DMS 273 treated with DMSO at 0.1 percent for 48 hours (cell line): ENCODE measurements around the gene NBPF8.
"Not testable (repeated sequence)": the region's sequence is repeated elsewhere in the genome, so short reads cannot be mapped to it uniquely, and the experiment has no call there.

ENCODE experiments used
- DNase-seq: peaks from one replicate; lab custom pipeline; 2025; lab: John Stamatoyannopoulos, UW

Gene NBPF8

GRCh38 chr1:120414911-120415480, at the start of gene NBPF8:
Gene NBPF8 (plus strand): TSS chr1:120415035. CDS start chr1:120436523, 21,488 bp downstream.
- DNase-seq = peak; percentile 0

GRCh38 chr1:120367709-120368108, 47.1 kb upstream of the NBPF8 start:
- DNase-seq = not testable (repeated sequence)

- DNase-seq = not testable (repeated sequence)
Measured at GRCh38 chr1:120386651-120387050, 28.2 kb upstream of the NBPF8 start.

GRCh38 chr1:120388597-120389126, 26.2 kb upstream of the NBPF8 start:
- DNase-seq = not testable (repeated sequence)

GRCh38 chr1:120391365-120391764, 23.5 kb upstream of the NBPF8 start:
- not testable (repeated sequence) for DNase-seq

- not testable (repeated sequence) for DNase-seq
Measured at GRCh38 chr1:120393316-120394232, 21.3 kb upstream of the NBPF8 start.

- DNase-seq = not testable (repeated sequence)
Measured at GRCh38 chr1:120405348-120405747, 9.5 kb upstream of the NBPF8 start.

GRCh38 chr1:120414451-120414850, 384 bp upstream of the NBPF8 start:
- DNase-seq = not testable (repeated sequence)

GRCh38 chr1:120415492-120415961, 692 bp downstream of the NBPF8 start:
- peak; percentile 1 for DNase-seq

- DNase-seq = not testable (repeated sequence)
Measured at GRCh38 chr1:120425063-120425462, 10.2 kb downstream of the NBPF8 start.

GRCh38 chr1:120431626-120432025, 16.8 kb downstream of the NBPF8 start:
- not testable (repeated sequence) for DNase-seq

GRCh38 chr1:120433831-120434230, 19.0 kb downstream of the NBPF8 start:
- not testable (repeated sequence) for DNase-seq

- DNase-seq = not testable (repeated sequence)
Measured at GRCh38 chr1:120449124-120449523, 34.3 kb downstream of the NBPF8 start.
